HL-60 (cell line): ENCODE measurements around the gene MMAB.

Source experiments
- DNase-seq, 2 experiments: peaks; one replicate each; pipeline ENCODE4 v3.0.0-alpha.2; 2010 to 2020; ENCODE audit warnings: low read depth in 1 of 2, low spot score in 1 of 2
- H3K27ac ChIP-seq: fragments of 250-450 bp; sonication (Bioruptor Pico); replicated peaks from 2 replicates; pipeline ENCODE4 v1.5.1; 2020; ENCODE audit warnings: mild to moderate bottlenecking, moderate library complexity
- H3K27me3 ChIP-seq: fragments of 250-450 bp; sonication (Bioruptor Pico); 2 replicates; pipeline ENCODE4 v1.5.1; 2021; ENCODE audit warnings: mild to moderate bottlenecking, moderate library complexity; ENCODE audit not compliant: insufficient read depth, poor library complexity, severe bottlenecking
- H3K4me3 ChIP-seq: replicated peaks from 2 replicates; pipeline ENCODE4 v1.5.1; 2011; ENCODE audit warnings: mild to moderate bottlenecking, control low read depth, low read length; ENCODE audit not compliant: insufficient read depth
- GABPA ChIP-seq: IDR thresholded peaks from 2 replicates; pipeline ENCODE4 v1.6.1; 2012; ENCODE audit warnings: low read depth
- POLR2AphosphoS5 ChIP-seq: IDR thresholded peaks from 2 replicates; pipeline ENCODE4 v1.6.1; 2012; ENCODE audit warnings: low read depth
- SPI1 ChIP-seq: IDR thresholded peaks from 2 replicates; pipeline ENCODE4 v1.6.1; 2012; ENCODE audit warnings: low read depth, mild to moderate bottlenecking, borderline replicate concordance
- TF ChIP-seq, protein P1 (sequence below): IDR thresholded peaks from 2 replicates; pipeline ENCODE4 v1.6.1; 2012; ENCODE audit warnings: low read depth; ENCODE audit not compliant: insufficient replicate concordance
- TF ChIP-seq, protein P2 (sequence below): IDR thresholded peaks from one replicate; pipeline ENCODE4 v1.5.1; 2011; ENCODE audit warnings: low read length, control low read depth, inconsistent platforms; ENCODE audit not compliant: insufficient read depth

The MMAB gene

DNA sequence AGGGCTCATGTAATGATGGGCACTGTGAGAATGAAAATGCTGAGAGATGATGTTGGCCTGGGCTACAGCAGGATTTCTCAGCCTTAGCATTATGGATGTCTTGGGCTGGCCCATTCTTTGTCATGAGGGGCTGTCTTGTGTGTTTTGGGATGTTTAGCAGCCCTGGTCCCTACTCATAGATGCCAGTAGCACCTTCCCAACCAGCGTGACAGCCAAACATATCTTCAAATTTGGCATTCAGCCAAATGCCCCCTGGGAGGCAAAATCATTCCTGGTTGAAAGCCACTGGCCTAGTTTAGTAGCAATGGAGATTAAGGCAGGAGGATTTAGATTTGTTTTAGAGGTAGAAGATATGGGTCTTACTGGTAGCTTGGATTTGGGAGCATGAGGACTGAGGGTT, 69.2 kb downstream of the MMAB start:
- Histone ChIP-seq H3K4me3 (no peak overlapping the region), H3K27ac (no peak overlapping the region), H3K27me3 (no peaks in the 10 kb centered on the region)
- no peak for DNase-seq
- TF ChIP-seq, protein P1, sequence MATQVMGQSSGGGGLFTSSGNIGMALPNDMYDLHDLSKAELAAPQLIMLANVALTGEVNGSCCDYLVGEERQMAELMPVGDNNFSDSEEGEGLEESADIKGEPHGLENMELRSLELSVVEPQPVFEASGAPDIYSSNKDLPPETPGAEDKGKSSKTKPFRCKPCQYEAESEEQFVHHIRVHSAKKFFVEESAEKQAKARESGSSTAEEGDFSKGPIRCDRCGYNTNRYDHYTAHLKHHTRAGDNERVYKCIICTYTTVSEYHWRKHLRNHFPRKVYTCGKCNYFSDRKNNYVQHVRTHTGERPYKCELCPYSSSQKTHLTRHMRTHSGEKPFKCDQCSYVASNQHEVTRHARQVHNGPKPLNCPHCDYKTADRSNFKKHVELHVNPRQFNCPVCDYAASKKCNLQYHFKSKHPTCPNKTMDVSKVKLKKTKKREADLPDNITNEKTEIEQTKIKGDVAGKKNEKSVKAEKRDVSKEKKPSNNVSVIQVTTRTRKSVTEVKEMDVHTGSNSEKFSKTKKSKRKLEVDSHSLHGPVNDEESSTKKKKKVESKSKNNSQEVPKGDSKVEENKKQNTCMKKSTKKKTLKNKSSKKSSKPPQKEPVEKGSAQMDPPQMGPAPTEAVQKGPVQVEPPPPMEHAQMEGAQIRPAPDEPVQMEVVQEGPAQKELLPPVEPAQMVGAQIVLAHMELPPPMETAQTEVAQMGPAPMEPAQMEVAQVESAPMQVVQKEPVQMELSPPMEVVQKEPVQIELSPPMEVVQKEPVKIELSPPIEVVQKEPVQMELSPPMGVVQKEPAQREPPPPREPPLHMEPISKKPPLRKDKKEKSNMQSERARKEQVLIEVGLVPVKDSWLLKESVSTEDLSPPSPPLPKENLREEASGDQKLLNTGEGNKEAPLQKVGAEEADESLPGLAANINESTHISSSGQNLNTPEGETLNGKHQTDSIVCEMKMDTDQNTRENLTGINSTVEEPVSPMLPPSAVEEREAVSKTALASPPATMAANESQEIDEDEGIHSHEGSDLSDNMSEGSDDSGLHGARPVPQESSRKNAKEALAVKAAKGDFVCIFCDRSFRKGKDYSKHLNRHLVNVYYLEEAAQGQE = no peak
- TF ChIP-seq SPI1 (no peak), GABPA (no peak), POLR2AphosphoS5 (no peak)
- TF ChIP-seq, protein P2, sequence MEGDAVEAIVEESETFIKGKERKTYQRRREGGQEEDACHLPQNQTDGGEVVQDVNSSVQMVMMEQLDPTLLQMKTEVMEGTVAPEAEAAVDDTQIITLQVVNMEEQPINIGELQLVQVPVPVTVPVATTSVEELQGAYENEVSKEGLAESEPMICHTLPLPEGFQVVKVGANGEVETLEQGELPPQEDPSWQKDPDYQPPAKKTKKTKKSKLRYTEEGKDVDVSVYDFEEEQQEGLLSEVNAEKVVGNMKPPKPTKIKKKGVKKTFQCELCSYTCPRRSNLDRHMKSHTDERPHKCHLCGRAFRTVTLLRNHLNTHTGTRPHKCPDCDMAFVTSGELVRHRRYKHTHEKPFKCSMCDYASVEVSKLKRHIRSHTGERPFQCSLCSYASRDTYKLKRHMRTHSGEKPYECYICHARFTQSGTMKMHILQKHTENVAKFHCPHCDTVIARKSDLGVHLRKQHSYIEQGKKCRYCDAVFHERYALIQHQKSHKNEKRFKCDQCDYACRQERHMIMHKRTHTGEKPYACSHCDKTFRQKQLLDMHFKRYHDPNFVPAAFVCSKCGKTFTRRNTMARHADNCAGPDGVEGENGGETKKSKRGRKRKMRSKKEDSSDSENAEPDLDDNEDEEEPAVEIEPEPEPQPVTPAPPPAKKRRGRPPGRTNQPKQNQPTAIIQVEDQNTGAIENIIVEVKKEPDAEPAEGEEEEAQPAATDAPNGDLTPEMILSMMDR = no peak
